Measurements from ENCODE around the gene ENAH. TPM values are rescaled to one million over a fixed set of nuclear protein-coding genes. Genes with fewer than 3 reads are reported as not detected.

Gene ENAH
- polyA plus RNA-seq, 1 of the 3 experiments (the other 2 are of a cell fraction): 48.9 TPM

DNA sequence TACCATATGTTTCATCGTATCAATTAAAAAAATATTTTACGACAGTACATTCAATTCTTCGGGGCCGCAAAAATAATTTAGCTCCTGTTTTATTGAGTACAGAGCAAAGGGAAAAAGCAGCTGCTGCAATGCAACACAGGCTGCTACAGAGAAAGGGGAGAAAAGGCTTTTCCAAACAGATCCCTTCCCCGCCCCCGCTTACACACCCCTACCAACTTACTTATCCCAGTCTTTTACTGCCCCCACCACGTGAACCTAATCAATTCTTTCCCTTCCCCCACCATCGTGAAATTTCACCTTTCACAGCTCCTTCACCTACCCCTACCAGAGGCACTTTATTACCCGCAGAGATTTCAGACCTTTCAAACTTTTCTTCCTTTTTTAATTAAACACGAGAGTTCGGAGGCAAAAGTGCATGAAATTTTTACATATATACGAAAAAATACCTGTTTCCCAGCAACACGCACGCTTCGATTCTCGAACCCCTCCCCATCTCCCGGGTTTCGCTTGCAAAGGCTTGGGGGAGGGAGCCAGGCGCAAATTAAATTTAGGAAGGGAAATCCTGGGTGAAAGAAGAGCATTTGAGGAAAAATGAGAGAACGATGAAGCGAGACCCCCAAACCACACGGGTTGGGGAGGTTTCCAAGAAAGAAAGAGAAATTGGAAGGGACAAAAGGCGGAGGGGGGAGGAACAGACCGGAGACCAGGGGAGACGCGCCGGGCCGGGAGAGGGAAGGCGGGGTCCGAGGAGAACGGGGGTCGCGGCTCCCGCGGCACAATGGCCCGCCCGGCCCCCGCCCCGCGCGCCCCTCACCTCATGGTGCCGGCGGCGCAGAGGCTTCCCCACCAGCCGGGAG is 823 bp downstream of the ENAH start (continued):
- TF ChIP-seq, protein P1, sequence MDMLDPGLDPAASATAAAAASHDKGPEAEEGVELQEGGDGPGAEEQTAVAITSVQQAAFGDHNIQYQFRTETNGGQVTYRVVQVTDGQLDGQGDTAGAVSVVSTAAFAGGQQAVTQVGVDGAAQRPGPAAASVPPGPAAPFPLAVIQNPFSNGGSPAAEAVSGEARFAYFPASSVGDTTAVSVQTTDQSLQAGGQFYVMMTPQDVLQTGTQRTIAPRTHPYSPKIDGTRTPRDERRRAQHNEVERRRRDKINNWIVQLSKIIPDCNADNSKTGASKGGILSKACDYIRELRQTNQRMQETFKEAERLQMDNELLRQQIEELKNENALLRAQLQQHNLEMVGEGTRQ (IDR thresholded peaks at IDR 0.05; ENCODE audit: borderline replicate concordance, low read depth, low read length): no peak
- no peak for TF ChIP-seq FOXM1 (IDR thresholded peaks at IDR 0.05; ENCODE audit: low read depth)
- TF ChIP-seq EP300 (IDR thresholded peaks at IDR 0.05; ENCODE audit: borderline replicate concordance in 1 of 2, low read depth in 1 of 2, low read length in 1 of 2): no peak
- peak; percentile 41; the same call in 1 of the 2 replicates for TF ChIP-seq MXI1 (IDR thresholded peaks at IDR 0.05; ENCODE audit: low read depth, low read length)
- TF ChIP-seq YY1 (IDR thresholded peaks at IDR 0.05; ENCODE audit: low read depth): no peak
- no peak for TF ChIP-seq FOSL2 (IDR thresholded peaks at IDR 0.05; ENCODE audit: borderline replicate concordance, low read depth)
- TF ChIP-seq SIN3A (IDR thresholded peaks at IDR 0.05; ENCODE audit: borderline replicate concordance, low read depth, low read length): no peak
- no peak for TF ChIP-seq GATA2 (CRISPR knock-in tag; IDR thresholded peaks at IDR 0.05)
- TF ChIP-seq, protein P2, sequence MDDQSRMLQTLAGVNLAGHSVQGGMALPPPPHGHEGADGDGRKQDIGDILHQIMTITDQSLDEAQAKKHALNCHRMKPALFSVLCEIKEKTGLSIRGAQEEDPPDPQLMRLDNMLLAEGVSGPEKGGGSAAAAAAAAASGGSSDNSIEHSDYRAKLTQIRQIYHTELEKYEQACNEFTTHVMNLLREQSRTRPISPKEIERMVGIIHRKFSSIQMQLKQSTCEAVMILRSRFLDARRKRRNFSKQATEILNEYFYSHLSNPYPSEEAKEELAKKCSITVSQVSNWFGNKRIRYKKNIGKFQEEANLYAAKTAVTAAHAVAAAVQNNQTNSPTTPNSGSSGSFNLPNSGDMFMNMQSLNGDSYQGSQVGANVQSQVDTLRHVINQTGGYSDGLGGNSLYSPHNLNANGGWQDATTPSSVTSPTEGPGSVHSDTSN (IDR thresholded peaks at IDR 0.05): 0 out of 2 replicates have a peak, but pooled peaks have one; percentile 1
- TF ChIP-seq TEAD4 (IDR thresholded peaks at IDR 0.05; ENCODE audit: borderline replicate concordance, insufficient read depth): no peak
- TF ChIP-seq RXRA (IDR thresholded peaks at IDR 0.05; ENCODE audit: borderline replicate concordance, low read depth): no peak

DNA sequence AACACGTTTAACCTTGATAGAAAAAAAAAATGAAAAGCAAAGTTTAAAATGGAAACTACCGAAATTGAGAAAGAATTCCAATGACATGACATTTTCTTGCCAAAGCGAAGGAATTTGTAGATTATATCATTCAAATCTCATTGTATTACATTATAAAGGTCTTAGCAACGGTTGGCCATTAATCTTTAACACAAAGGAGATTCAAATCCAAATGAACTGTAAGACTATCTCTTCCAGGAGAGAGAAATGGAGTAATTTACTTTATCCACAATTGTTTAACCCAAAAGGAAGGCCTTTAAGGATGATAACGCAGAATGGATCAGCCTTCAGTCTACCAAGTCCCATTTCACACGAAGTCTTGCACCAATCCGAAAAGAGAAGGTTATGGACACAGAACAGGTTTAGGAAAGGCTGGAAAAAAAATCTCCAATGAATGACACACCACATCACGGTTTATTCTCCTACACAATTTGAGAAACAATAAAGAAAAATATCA is 1.5 kb downstream of the ENAH start:
- peaks cover 52% of the 10 kb centered on the region for H3F3A ChIP-seq (replicated peaks; ENCODE audit: insufficient read depth)
- CTCF ChIA-PET: interaction anchor here (1.4 to 2.7 kb wide), 4 partner anchors 119 to 340 kb away, joined by 3 to 29 read pairs (median 11); partner anchors contain the start of gene SRP9
- H3K36me3 ChIP-seq (replicated peaks in 1 of 2; ENCODE audit: control insufficient read depth in 1 of 2, insufficient read depth in 2 of 2, low read length in 1 of 2): peaks cover 7 to 8% of the 10 kb centered on the region in 2 experiments
- WGBS (ENCODE audit: low lambda C conversion rate): 3% methylated on average over 8 of the region's 8 CpGs
- no peaks in the 10 kb centered on the region for H3K27me3 ChIP-seq (ENCODE audit: insufficient read depth)
- no peaks in the 10 kb centered on the region for H3K9me2 ChIP-seq
- H3K9me3 ChIP-seq: no peaks in the 10 kb centered on the region
- TF ChIP-seq CHD2 (IDR thresholded peaks at IDR 0.05; ENCODE audit: low read length, partially characterized antibody): peak; percentile 4
- no peak for TF ChIP-seq TAF1 (IDR thresholded peaks at IDR 0.05; ENCODE audit: borderline replicate concordance, low read depth, low read length)
- TF ChIP-seq RAD21 (IDR thresholded peaks at IDR 0.05; ENCODE audit: low read length): no peak
- TF ChIP-seq GATA2 (CRISPR knock-in tag; IDR thresholded peaks at IDR 0.05): no peak
- no peak for TF ChIP-seq FOSL2 (IDR thresholded peaks at IDR 0.05; ENCODE audit: borderline replicate concordance, low read depth)
- TF ChIP-seq TEAD4 (IDR thresholded peaks at IDR 0.05; ENCODE audit: borderline replicate concordance, insufficient read depth): no peak
- TF ChIP-seq RFX5 (IDR thresholded peaks at IDR 0.05; ENCODE audit: low read length): no peak
- TF ChIP-seq, protein P3, sequence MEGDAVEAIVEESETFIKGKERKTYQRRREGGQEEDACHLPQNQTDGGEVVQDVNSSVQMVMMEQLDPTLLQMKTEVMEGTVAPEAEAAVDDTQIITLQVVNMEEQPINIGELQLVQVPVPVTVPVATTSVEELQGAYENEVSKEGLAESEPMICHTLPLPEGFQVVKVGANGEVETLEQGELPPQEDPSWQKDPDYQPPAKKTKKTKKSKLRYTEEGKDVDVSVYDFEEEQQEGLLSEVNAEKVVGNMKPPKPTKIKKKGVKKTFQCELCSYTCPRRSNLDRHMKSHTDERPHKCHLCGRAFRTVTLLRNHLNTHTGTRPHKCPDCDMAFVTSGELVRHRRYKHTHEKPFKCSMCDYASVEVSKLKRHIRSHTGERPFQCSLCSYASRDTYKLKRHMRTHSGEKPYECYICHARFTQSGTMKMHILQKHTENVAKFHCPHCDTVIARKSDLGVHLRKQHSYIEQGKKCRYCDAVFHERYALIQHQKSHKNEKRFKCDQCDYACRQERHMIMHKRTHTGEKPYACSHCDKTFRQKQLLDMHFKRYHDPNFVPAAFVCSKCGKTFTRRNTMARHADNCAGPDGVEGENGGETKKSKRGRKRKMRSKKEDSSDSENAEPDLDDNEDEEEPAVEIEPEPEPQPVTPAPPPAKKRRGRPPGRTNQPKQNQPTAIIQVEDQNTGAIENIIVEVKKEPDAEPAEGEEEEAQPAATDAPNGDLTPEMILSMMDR (IDR thresholded peaks at IDR 0.05): no peak
- peaks cover 41% of the 10 kb centered on the region for H4K20me1 ChIP-seq (ENCODE audit: insufficient read depth)
- no peak for DNase-seq
- peak overlapping the region; percentile 96 to 98 for H3K4me3 ChIP-seq (ENCODE audit: low read depth in 2 of 2, low read length in 1 of 2)
- H3K4me2 ChIP-seq: peak overlapping the region; percentile 74
- peaks cover 18 to 29% of the 10 kb centered on the region in 2 experiments for H3K4me1 ChIP-seq (ENCODE audit: control insufficient read depth in 1 of 2, insufficient read depth in 2 of 2, low read depth in 1 of 2, low read length in 1 of 2)
- H2AFZ ChIP-seq (ENCODE audit: low read depth): no peak overlapping the region
- POLR2A ChIA-PET: interaction anchor here (0.7 kb wide), 1 partner anchor 126 kb away, joined by 3 read pairs; the partner anchor contains the start of gene SRP9
- peak overlapping the region; percentile 99 for H3K9ac ChIP-seq
- H3K79me2 ChIP-seq (ENCODE audit: insufficient read depth): peaks cover 72% of the 10 kb centered on the region
- peak overlapping the region; percentile 90 to 96 for H3K27ac ChIP-seq (ENCODE audit: low read depth in 2 of 2, low read length in 1 of 2)
